Stimulated activated CD4-positive, alpha-beta T cell treated with anti-CD3 and anti-CD28 coated beads, Interleukin-4, amount 100 ng/mL, for 24 hours (primary cell): ENCODE measurements around the gene ATP8B4.

ENCODE experiments used
- DNase-seq: peaks from one replicate; pipeline ENCODE4 v3.0.0-alpha.2; 2020

ATP8B4 gene

DNA sequence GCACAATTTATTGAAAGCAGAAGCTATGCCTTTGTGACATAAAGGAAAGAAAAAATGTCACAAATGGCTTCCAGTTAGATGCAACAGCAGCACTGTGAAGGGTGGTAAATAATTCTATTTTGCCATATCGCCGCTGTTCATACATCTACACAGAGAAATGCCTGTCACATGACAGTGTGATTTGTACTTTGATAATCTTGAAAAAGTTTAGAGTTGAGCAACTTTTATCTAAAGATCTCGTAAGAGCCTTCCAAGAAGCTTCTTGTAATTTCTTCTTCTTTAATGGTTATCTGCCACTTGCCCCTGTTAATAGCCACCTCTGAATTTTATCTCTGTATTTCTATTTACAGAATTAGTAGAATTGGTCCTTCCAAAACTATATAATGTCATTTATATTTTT lies 192.3 kb downstream of the ATP8B4 start:
- DNase-seq, result no peak

DNA sequence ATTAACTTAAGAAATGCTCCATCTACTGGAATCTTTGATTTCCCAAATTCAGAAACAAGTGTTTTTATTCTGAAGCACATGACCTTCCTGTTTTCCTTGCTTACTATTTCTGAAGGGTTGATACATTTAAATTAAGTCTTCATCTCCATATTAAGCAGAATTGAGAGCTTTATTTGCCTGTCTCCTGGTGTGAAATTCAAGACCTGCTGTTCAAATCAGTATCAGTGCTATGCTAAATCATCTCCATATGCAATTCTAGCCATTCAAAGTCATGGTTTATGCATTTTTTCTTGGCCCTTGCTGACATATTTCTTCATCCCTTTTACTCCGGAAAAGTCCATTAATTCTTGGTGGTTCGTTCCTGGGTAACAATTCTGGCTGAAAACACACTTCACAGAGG lies 195.4 kb downstream of the ATP8B4 start:
- no peak for DNase-seq

DNA sequence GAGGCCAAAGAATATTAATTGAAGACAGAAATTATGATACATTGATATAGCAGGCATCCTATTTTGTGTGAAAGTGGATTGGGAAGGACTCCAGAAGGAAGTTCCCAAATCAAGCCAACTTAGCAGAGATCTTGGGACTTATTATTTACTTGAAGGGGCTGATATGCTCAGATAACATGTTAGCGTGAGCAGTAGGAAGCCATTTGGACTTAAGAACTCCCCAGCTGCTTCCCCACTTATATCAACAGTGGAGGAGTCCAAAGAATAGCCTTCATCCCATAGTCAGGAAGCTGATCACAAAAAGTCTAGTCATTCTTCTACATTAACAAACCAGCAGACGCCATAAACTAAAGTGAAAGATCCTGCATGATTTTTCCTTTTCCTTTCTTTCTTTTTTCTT lies 200.0 kb downstream of the ATP8B4 start:
- DNase-seq, result no peak

DNA sequence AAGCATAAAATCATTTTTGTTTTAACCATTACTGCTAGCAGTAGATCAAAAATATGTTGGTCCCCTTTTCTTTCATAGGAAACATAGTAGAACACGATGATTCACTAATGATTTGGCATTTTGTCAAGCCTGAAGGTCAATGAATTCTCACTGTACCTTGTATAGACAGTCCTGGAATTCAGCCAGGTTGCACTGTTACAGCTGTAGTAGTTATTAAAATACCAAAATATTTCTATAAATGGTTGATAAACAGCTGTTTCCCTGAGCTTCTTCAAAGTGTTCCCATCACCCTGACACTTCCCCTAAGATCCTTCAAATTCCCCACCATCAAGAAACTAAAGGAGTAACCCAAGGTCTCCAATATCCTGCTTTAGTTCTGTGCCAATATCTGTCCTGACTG lies 200.9 kb downstream of the ATP8B4 start:
- DNase-seq, result no peak

DNA sequence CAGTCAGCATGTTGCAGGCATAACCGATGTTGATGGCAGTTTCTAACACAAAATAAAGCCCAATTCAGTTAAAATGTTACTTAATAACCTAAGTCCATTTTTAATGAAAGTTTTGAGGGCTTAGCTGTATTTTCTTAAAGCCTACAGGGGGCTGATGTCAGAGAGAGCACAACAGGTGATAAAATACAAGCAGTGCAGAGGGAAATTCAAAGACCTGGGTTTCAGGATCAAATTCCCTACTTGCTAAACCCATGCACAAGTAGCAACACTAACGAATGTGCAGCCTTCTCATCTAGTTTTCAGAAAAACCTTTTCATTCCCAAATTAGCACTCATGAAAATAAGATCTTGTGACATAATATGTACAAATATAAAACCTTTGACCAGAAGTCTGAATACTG lies 202.0 kb downstream of the ATP8B4 start:
- DNase-seq, result no peak

DNA sequence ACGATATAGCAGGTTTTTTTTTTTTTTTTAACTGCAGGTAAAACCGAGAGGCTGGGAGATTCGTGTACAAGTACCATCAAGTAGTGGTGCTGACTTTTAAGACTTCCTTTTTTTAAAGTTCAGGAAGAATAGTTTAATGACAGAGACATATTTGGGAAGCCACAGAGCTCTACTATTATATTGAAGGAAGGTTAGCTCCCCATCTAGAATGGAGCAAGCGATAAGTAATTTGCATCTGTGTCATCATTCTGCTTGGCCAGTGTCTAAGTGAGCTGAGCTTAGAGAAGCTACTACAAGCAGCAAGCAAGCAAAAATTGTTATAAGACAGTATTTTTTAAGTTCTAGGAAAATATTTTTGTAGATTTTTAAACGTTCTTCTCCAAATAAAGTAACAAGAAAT lies 203.2 kb downstream of the ATP8B4 start:
- no peak for DNase-seq

DNA sequence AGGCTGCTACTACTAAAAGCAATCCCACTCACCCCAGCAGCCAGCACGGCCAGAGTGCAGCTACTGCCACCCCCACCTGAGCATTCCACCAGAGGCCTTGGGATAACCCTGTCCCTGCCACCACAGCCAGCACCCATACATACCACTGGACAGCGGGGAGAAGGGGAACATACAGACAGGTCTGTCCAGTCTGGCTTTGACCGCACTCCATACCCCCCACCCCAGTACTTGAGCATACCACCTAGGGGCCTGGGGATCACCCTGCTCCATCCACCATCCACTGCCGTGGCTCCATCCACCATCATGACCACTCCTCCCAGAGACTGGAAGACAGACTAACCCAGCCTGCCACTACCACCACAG lies 210.1 kb downstream of the ATP8B4 start:
- no peak for DNase-seq

DNA sequence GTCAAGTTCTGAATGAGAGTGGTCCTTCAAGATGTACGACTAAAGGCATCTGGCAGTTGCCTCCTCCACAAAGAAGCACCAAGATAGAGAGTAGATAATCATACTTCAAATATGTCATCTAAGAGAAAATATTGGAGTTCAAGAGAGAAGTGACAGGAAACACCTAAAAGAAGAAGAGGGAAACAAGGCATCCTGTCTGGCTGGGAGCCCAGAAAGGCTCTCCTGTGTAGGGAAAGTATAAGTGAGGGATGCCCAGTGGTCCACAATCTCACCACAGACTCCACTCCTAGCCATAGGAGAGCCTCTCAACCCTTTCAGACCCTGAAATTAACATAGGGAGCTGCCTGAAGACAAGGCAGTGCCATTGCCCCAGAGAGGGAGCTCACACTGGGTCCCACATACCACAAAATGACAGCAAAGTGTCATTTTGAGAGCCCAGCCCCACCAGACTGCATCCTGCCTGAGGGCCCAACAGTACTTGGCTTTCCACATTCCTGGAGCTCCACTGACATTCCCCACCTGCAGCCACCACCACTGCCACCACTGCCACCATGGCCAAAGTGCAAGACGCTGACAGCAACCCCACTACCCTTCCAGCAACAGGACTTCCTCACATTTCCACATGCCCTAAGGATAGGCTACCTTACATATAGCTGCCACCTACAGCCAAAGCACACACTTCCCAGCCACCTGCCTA lies 210.6 kb downstream of the ATP8B4 start:
- DNase-seq, result no peak

DNA sequence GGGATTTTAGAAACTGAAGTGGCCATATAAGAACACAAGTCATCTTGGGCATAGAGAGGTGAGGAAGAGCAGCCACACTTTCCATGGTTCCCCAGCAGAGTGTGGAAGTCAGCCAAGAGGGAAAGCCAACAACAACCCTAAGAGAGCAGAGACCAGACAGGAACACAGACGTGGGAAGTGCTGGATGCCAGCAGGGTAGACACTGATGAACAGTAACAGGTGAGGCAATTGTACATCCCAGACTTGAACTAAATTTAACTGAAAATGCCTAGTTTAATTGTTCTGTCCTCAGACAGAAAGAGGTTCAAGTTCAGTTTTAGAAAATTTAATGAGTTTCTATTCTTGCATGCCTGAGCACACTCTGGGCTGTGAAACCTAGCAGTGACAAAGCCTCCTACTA lies 212.1 kb downstream of the ATP8B4 start:
- DNase-seq, result no peak

DNA sequence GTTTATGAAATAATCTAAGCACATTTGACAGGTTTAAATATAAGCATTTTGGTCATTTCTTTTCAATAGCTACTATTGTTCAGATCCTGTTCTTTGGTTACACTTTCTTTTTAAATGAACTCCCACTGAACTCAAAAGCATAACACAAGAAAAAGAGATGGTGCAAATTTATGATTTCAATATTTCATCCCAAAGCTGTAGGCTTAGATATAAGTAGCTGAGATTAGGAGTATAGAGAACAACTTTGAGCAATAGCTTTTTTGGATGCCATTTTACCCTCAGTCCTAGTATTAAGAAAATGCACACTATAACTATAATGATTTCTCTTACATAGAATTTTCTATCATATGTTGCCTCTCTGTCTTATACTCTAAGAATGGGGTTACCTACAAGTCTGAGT lies 213.8 kb downstream of the ATP8B4 start:
- no peak for DNase-seq

DNA sequence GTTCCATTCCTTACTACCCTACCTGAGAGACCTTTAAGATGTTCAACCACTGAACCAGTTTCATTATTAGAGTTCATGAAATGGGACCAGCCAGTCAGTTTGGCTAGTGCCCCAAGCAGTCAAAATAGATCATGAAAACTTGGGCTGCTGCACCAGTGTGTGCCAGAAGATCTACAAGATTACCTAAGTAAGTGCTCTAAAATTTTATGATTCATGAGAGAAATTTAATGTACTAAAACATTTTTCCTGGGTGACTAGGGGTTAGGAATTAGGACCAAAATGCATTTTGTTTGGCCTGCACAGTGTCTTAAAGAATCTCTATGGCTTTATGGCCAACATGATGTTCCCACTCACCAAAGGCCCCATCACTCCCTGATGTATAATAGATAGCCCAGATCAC lies 214.7 kb downstream of the ATP8B4 start:
- DNase-seq, result no peak

DNA sequence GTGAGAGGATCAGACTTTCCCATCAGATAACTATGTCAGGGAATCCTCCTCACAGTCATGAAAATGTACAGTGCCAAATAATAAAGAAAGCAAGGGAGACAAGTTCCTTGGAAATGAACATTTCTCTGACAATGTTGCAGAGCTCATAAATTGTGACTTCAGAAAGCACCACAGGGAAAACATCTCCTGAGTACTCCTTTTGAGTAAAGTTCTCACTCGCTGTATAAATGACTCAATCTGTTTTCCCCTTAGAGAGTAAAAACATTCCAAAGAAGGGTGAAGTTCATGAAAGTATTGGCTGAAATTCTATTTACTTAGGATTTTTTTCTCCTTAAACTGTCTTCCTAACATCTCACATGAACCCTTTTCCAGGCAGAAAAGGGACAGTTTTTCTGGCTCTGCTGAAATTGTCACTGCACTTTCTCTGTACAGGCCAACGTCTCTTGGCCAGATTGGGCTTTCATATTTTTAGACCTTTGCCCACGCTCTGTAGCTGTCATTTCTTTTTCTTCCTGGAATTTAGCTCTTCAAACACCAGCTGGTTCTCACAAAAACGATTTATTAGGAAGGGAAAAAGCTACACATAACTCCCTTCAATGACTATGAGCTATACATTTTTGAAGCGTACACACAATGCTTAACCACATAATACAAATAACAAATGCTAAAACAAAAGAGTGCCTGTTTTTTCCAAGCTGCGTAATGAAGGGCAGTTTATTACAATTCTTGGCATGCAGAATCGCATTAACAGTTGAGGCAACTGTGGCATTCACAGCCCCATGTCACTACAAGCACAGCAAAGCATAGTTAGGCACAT lies 216.1 kb downstream of the ATP8B4 start:
- DNase-seq, result no peak

DNA sequence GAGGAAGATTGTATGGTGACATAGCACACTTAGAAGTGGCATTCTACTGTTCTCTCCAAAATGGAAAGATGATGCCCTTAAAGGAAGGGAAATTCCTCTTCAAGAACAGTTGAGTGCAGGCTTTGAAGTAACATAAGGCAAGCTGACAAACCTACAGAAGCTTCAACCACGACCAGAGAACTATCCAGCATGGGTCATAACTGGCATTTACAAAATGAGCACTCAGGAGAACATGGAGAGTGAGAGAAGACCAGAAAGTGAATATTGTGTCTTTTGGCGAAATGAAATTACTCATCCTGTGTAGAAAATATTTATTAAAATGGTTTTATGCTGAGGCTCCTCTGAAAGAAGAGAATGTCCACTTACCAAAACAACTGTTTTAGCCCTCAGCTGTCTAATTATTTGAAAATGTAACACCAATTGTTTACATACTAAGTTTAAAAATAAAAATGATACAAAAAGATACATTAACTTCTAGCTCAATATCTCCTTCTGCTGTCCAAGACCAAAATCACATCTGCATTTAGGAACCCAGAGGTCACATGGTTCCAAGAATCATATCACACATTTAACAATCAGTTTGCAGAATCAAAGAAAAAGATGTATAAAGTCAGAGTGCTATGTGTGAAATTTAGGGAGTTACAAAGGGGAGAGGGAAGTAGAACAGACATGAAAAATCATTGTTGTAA lies 216.9 kb downstream of the ATP8B4 start:
- DNase-seq, result no peak

DNA sequence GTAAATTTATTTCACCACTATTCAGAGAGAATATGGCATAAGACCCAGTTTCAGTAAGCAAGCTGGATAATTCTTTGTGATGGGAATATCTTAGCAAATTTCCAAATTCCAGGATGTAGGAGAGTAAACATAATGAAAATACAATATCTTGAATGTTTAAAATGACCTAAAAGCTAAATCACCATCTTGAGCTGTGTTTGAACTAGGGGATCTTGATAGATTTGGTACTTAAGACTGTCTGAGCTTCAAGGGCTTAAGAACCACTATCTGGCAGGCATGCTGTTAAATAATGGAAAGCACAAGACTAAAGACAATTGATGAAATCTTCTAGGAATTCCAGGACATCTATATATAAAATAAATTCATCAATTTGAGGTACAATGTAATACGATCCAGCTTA lies 217.7 kb downstream of the ATP8B4 start:
- no peak for DNase-seq

DNA sequence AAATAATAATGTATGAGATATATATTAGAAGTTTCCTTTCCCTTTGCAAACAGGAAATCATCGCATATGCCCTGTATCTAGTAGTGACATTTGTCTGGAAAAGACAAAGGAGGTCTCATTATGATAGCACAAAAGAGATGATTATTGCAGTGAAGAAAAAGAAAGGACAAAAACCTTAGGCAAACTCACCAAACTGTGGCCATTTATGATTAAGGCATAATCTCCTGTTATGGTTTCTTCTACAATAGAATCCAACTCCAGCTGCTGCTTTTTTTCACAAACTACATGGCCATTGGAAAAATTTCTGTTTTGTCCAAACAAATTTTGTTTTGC lies 218.2 kb downstream of the ATP8B4 start:
- DNase-seq, result no peak

DNA sequence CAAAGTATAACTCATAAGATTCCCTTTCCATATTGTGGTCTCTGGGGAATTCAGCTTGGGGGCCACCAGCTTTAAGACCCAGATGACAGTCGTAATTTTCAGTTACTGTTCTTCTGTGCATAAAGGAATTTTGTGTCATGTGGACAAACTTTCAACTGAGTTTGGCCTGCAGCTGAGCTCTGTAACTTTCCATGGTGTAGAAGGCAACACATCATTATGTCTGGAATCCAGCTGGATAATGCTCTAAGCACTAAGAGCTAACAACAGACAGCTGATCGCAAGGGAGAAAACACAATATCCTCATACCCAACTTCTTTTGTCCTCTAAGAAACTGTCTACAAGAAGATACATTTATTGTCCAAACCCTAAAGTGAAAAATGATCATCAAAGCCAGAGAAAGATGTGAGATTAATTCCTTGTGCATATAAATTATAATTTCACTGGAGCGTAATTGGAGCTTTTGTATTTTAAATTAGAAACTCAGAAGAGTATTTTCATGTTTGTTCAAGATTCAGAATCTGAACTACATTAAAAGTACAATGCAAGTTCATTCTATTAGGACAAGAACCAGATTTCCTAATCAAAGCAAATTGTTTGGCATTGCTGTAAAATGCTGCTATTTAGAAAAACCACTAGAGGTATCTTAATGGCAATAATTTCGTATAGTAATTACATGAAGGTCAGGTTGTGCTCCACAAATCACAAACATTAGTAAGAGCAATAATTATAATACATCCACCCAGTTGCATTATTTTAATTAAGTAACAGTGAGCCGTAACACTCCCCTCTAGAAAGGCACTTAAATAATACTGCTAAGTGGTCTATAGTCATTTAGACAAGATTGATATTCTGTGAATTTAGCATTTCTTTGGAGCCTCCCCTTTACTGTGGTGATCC lies 218.8 kb downstream of the ATP8B4 start:
- no peak for DNase-seq

DNA sequence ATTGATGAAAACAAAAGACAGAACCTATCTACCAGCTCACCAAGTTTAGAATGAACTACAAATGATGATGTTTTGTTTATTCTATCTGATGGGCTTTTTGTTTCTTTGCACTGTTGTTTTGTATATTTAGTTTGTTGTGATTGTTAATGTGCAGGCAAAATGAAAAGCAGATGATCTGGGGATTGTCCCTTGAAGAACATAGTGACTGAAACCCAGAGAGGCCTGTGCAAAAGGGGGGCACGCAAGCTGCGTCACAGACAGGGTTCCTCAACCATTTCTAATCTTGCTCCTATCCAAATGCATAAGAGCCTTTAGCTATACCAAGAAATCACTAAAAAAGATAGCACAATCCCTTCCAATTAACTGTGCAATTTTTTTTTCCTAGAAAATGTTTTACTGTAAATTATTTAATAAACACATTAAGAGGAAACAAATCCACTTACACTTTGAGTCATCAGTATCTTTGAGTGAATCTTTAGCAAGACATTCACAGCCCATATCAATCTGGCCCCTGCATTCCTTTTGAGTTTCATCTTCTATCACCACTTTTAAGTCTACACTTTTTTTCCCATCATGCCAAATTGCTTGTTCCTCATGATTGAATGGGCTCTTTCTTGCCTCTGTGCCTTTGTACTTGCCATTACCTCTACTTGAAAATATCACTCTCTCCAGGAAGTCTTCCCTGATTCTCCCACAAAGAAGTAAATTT lies 220.3 kb downstream of the ATP8B4 start:
- DNase-seq, result no peak

DNA sequence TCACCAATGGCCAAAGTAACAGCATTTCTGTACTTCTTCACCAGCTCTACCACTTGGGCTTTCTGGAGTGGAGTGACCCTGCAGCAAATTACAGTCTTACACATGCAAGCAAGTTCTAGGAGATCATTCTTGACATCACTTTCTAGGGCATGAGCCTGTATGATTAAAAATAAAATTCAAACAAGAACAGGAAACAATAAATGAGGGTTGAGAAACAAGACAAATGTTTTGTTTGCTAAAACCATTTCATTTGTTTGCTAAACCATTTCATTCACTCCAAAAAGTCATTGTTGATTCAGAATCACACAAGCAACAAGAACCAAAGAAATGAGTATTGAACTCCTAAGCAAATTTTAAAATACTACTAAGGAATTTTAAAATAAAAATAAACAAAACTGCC lies 220.9 kb downstream of the ATP8B4 start:
- DNase-seq, result no peak

DNA sequence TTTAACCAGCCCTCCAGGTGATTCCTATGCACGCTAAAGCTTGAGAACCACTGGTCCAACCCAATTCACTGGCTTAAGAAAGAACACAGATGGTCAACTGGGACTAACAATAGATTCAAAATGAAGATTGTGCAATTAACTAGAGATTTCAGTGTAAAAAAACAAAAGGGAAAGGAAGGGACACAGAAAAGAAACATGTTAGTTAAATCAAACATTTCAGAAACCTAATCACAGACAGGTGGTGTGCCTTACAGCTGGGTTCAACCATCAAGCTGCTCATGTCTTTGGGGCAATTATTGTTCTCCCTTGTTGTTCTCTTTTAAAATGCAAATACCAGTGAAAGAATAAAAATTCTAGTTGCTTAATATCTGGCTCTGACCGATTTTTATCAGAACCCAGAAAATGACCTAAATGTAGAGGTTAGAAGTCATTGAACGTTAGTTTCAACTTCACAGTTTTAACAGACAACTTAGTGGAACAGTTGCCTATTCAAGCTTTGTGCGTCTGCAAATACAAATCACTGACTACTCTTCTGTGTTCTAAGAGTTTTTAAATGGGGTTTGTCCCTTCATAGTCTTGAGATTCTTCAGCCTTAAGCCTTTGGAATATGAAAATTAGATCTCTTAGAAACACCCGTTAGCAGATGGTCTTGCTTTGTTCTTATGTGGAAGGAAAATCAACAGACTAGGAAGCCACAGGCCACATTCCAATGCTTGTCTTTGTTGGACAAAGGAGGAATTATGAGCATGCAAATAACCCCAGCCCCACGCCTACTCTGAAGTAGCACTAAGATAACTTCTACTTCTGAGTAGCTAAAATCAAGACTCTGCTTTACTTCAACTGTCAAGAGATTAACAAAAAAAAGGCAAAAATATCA lies 223.4 kb downstream of the ATP8B4 start:
- no peak for DNase-seq

DNA sequence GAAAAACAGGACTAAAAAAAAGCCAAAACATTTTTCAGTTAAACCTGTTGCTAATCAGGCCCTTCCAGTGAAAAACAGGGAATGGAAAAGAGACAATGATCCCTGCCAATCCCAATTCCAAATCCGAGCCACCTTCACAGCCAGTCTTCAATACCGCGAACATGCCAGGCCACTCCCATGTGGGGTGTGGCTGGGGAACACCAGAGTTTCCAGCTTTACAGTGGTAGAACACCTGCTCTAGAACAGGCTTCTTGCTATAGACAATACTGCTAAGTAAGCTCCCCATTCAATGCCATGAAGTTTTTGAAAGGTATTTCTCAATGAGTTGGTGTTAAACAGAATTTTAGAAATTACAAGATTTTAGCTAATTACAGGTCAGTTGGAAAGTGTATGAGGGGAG lies 228.3 kb downstream of the ATP8B4 start:
- no peak for DNase-seq

DNA sequence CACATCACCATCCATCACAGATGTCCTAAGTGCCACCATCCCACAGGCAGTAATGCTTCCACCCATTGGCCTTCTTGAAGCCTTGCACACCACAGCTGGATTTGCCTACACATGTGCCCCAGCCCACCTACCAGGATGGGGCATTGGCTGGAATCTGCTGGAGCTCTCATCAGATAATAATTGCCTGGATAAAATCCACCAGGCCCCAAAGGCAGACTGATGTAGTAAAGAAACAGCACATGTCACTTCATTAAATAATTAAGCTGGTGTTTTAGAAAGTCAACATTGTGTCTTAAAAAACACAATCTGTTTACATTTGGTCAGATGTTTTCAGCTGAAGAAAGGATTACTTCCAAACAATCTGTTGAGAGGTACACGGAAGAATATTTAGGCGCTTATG lies 229.5 kb downstream of the ATP8B4 start:
- DNase-seq, result no peak

DNA sequence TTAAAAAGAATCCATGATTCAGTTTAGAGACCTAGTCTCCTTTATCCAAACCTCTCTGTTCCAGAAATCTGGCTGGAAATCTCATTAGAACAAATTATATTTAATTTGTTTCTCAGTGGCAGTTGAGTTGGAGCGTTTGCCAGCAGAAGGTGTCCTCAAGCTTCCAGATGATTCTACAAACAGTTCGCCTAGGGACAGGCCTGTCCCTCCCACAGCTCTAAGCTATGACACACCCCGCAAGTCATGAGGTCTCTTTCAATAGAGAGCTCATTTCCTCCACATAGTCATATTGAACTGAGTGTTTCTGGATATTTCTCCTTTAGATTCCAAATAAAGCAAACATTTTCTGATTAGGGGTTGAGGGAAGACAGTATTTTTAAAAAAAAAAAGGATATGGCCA lies 230.3 kb downstream of the ATP8B4 start:
- no peak for DNase-seq
